Measurements from ENCODE around the gene SPRN.
A peak's percentile ranks its signal among the peaks of the same experiment; 100 is the strongest.
"Not testable (repeated sequence)": the region's sequence is repeated elsewhere in the genome, so short reads cannot be mapped to it uniquely, and the experiment has no call there.

SPRN gene

GRCh38 chr10:133456041-133456951, 31.9 kb upstream of the SPRN start:
- no peak for DNase-seq

- DNase-seq, result no peak
These were observed 31.2 kb upstream of the SPRN start for GRCh38 chr10:133455611-133456031.

GRCh38 chr10:133455196-133455595, 30.8 kb upstream of the SPRN start:
- DNase-seq, result no peak

DNA sequence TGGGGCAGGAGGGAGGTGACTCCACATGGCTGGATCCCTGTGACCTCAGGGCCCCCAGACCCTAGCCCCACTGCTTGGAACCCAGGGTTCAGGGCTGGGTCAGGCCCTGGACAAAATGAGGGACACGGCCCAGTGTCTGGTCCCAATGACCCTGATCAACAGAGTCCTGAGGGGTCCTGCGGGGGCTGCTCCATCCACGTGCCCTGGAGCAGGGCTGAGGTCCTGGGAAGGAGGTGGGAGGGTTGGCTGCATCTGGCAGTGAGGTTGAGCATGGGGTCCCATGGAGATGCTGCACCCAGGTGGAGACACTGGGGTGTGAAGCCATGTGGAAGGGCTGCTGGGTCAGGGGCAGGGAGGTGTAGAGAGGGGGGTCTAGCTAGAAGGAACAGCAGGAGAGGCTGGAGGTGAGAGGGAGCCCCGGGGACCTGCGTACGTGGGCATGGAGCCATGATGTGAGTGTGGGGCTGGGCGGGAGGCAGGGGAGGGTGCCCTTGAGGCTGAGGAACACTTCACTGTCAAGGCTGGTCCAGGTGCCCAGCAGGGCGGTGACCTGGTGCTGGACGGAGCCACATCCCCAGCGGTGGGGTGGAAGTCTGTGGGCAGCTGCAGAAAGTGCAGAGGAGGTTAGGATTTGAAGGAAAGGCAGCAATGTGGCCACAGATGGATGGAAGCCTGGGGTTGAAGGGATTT, 29.9 kb upstream of the SPRN start:
- DNase-seq, result no peak

GRCh38 chr10:133453516-133454203, 29.2 kb upstream of the SPRN start, which contains the start of gene SCART1:
Gene SCART1 (plus strand): TSS chr10:133453945. CDS start chr10:133453998, 53 bp downstream.
- DNase-seq, result no peak

GRCh38 chr10:133452453-133452852, 28.0 kb upstream of the SPRN start:
- DNase-seq, result no peak

- no peak for DNase-seq
These were observed 26.9 kb upstream of the SPRN start for GRCh38 chr10:133451346-133451745.

GRCh38 chr10:133448120-133448519, 23.7 kb upstream of the SPRN start:
- no peak for DNase-seq

- DNase-seq, result no peak
These were observed 22.6 kb upstream of the SPRN start for GRCh38 chr10:133446979-133447378.

GRCh38 chr10:133445751-133446708, 21.6 kb upstream of the SPRN start:
- DNase-seq, result peak; percentile 44

- no peak for DNase-seq
These were observed 20.9 kb upstream of the SPRN start for GRCh38 chr10:133445268-133445732.

- no peak for DNase-seq
These were observed 20.2 kb upstream of the SPRN start for GRCh38 chr10:133444342-133445267.

- DNase-seq, result no peak
These were observed 18.8 kb upstream of the SPRN start for GRCh38 chr10:133442967-133443924.

DNA sequence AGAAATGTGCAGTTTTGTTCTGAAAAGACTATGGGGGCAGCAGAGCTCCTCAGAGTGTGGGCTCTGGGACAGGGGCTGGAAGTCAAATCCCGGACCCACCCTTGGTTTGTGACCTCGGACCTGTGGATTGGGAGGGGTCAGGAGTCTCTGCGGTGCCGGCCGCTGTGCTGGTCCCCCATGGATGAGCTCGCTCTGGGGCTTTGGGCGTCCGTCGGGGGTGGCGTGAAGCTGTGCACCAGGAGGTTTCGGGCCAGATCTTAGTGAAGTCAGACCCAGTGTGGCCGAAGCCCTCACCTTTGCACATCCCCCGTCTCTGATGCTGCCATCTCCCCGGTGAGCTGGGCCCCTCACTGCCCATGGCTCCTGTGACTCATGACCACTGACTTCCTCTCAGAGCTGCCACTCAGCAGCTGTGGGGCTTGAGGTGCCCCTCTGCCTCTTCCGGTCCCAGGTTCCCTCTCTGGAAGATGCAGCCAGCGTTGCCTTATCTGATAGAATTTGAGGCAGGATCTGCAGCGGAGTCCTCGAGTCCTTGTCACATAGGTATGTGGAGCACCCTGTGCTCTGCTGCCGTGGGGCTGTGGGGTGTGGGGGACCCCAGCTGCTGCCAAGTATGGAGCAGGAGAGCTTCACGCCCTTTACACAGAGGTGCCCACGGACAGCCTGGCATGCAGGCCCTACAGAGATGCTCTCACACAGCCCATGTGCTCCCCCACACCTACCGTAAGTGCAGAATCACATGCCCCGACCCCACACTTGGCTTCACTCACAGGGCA, 18.0 kb upstream of the SPRN start:
- no peak for DNase-seq

DNA sequence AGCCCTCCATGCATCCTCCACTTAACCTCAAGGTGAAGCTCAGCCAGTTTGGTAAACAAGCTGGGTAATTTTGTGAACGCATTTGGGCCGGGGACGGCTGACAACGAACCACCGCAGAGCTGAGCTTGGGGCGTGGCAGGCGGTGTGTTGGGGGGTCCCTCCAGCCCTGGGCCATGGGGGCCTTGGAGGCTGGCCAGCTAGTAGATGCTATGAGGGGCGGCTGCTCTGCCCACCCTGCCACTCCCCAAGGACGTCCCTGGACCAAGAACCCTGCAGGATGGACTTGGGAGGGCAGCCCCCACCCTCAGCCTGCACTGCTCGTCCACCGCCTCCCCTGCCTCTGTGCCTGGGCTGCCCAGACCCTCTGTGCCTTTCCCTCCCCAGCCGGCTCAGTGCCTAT, 17.4 kb upstream of the SPRN start:
- DNase-seq, result no peak

DNA sequence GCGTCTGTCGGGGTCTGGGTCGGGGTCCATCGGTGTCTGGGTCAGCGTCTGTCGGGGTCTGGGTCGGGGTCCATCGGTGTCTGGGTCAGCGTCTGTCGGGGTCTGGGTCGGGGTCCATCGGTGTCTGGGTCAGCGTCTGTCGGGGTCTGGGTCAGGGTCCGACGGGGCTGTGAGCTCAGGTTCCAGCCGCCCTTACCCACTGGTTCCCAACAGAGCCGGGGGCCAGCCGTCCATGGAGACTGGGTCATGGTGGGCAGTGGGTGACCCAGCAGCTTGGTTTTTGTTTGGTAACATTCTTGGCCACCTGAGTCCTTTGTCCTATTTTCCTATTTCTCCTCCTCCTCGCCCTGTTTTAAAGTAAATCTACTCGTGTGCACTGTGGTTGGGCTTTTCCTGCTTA, 16.9 kb upstream of the SPRN start:
- DNase-seq, result not testable (repeated sequence)

DNA sequence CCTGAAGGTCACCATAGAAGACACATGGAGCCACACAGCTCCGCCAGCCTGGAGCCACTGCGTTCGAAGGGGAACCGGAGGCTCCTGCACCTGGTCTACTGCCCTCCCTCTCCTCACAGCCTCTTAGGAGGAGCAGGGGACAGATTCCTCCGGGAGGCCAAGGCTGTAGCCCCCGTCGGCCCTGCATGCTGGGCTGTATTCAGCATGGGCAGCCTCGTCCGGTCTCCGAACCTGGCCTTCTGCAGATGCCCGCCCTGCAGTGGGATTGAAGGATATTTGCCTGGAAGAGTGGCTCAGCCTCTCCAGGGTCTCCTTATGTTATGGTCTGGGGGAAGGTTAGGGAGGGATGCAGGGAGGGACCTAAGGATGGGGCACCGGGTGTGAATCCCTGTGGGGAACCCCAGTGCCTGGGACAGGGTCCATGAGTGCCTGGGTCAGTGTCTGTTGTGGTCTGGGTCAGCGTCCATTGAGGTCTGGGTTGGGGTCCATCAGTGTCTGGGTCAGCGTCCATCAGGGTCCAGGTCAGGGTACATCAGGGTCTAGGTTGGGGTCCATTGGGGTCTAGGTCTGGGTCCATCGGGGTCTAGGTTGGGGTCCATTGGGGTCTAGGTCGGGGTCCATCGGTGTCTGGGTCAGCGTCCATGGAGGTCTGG, 16.3 kb upstream of the SPRN start:
- DNase-seq, result no peak

All from islet precursor cell (in vitro differentiated cells).